H1 (cell line): ENCODE measurements around the gene LYAR. TPM values are rescaled to one million over a fixed set of nuclear protein-coding genes. Genes with fewer than 3 reads are reported as not detected.

Experiments used
- CTCF ChIA-PET: fragments of 300-600 bp; sonication (Branson Sonifier 250); formaldehyde crosslinking; loops from one replicate; lab custom pipeline; 2021; ENCODE audit not compliant: partially characterized antibody; lab: Charles Lee
- POLR2A ChIA-PET: fragments of 300-600 bp; sonication (Branson Sonifier 250); formaldehyde crosslinking; loops from one replicate; lab custom pipeline; 2021; ENCODE audit warnings: inconsistent platforms; ENCODE audit not compliant: partially characterized antibody; lab: Charles Lee
- DNase-seq, 2 experiments: peaks; one replicate each; pipeline versions ENCODE4 v3.0.0 to v3.0.0-alpha.2; 2010 to 2022; ENCODE audit warnings: low spot score in 2 of 2, low read depth in 1 of 2, mixed read lengths in 1 of 2
- FAIRE-seq: peaks from 2 replicates; lab custom pipeline; 2011; peaks lifted over from hg19 to GRCh38; lab: Jason Lieb, UNC
- H2AFZ ChIP-seq: 2 replicates; pipeline ENCODE4 v1.8.1; 2012; ENCODE audit warnings: low read length, inconsistent platforms
- H2AK5ac ChIP-seq: 2 replicates; pipeline ENCODE4 v1.6.1; 2013; ENCODE audit warnings: low read depth, low read length
- H2BK120ac ChIP-seq: replicated peaks from 2 replicates; pipeline ENCODE3; 2013; ENCODE audit warnings: low read depth, low read length, inconsistent platforms
- H2BK12ac ChIP-seq: 2 replicates; pipeline ENCODE4 v1.6.1; 2013; ENCODE audit warnings: low read depth, low read length
- H2BK15ac ChIP-seq: 2 replicates; pipeline ENCODE4 v1.6.1; 2013; ENCODE audit warnings: low read length
- H2BK20ac ChIP-seq: 2 replicates; pipeline ENCODE4 v1.6.1; 2013; ENCODE audit warnings: low read length
- H2BK5ac ChIP-seq: 2 replicates; pipeline ENCODE4 v1.6.1; 2013; ENCODE audit warnings: low read depth, low read length
- H3K14ac ChIP-seq: 2 replicates; pipeline ENCODE4 v1.6.1; 2013; ENCODE audit warnings: inconsistent platforms; ENCODE audit not compliant: insufficient read length
- H3K18ac ChIP-seq: 2 replicates; pipeline ENCODE4 v1.6.1; 2013; ENCODE audit warnings: low read length; ENCODE audit errors: extremely low read depth
- H3K23ac ChIP-seq: 2 replicates; pipeline ENCODE4 v1.6.1; 2013; ENCODE audit warnings: inconsistent platforms; ENCODE audit not compliant: insufficient read length
- H3K23me2 ChIP-seq: 2 replicates; pipeline ENCODE4 v1.6.1; 2013; ENCODE audit warnings: low read depth, low read length
- H3K27ac ChIP-seq: 2 replicates; pipeline ENCODE4 v1.6.1; 2011; ENCODE audit warnings: low read depth, low read length, inconsistent platforms
- H3K27me3 ChIP-seq, 4 experiments: replicated peaks in 1 of 4; 1 replicate in 1 of 4; 2 replicates in 3 of 4; pipeline versions ENCODE4 v1.6.1 to v1.8.1; 2011 to 2013; ENCODE audit warnings: low read length in 3 of 4, mild to moderate bottlenecking in 3 of 4, inconsistent platforms in 2 of 4, mixed read lengths in 2 of 4, moderate library complexity in 1 of 4; ENCODE audit not compliant: control insufficient read depth in 3 of 4, insufficient read depth in 3 of 4; ENCODE audit errors: extremely low read depth in 1 of 4
- H3K36me3 ChIP-seq, 4 experiments: 2 replicates each; pipeline versions ENCODE4 v1.6.1 to v1.8.1; 2011 to 2013; ENCODE audit warnings: mild to moderate bottlenecking in 4 of 4, low read length in 3 of 4, moderate library complexity in 2 of 4, control low read depth in 1 of 4, inconsistent platforms in 1 of 4; ENCODE audit not compliant: insufficient read depth in 4 of 4, control insufficient read depth in 2 of 4
- H3K4ac ChIP-seq: replicated peaks from 2 replicates; pipeline ENCODE3; 2013; ENCODE audit warnings: low read length, low read depth, mixed read lengths, inconsistent platforms; ENCODE audit not compliant: insufficient read length
- H3K4me1 ChIP-seq, 4 experiments: replicated peaks in 1 of 4; 1 replicate in 1 of 4; 2 replicates in 3 of 4; pipeline versions ENCODE4 v1.6.1 to v1.8.1; 2011 to 2013; ENCODE audit warnings: low read length in 3 of 4, inconsistent platforms in 2 of 4, mixed read lengths in 1 of 4; ENCODE audit not compliant: insufficient read depth in 4 of 4, control insufficient read depth in 3 of 4
- H3K4me2 ChIP-seq, 2 experiments: 2 replicates each; pipeline versions ENCODE4 v1.6.1 to v1.8.1; 2011 to 2013; ENCODE audit warnings: low read depth in 2 of 2, low read length in 2 of 2, control low read depth in 1 of 2, inconsistent platforms in 1 of 2, mild to moderate bottlenecking in 1 of 2; ENCODE audit not compliant: insufficient read depth in 1 of 2
- H3K4me3 ChIP-seq, 4 experiments: fragments of 200-600, 300-600 bp in 1 of 4; sonication (generic), shearing (Covaris generic), sonication (Bioruptor Twin) in 1 of 4; 2 replicates each; pipeline versions ENCODE4 v1.5.1 to v1.8.1; 2011 to 2016; ENCODE audit warnings: low read length in 4 of 4, low read depth in 3 of 4, control low read depth in 2 of 4, inconsistent platforms in 2 of 4, mild to moderate bottlenecking in 2 of 4, mixed read lengths in 1 of 4, moderate library complexity in 1 of 4; ENCODE audit not compliant: insufficient read depth in 2 of 4; ENCODE audit errors: extremely low read depth in 1 of 4
- H3K56ac ChIP-seq: replicated peaks from 2 replicates; pipeline ENCODE3; 2013; ENCODE audit warnings: low read depth, mild to moderate bottlenecking, mixed read lengths, low read length, inconsistent platforms; ENCODE audit not compliant: insufficient read length
- H3K79me1 ChIP-seq: 2 replicates; pipeline ENCODE4 v1.6.1; 2013; ENCODE audit warnings: low read depth, low read length, control low read depth
- H3K79me2 ChIP-seq, 2 experiments: 2 replicates each; pipeline versions ENCODE4 v1.6.1 to v1.8.1; 2012 to 2013; ENCODE audit warnings: low read length in 2 of 2, mild to moderate bottlenecking in 2 of 2, inconsistent platforms in 1 of 2; ENCODE audit not compliant: insufficient read depth in 2 of 2, control insufficient read depth in 1 of 2
- H3K9ac ChIP-seq, 4 experiments: replicated peaks in 1 of 4; 1 replicate in 1 of 4; 2 replicates in 3 of 4; pipeline versions ENCODE4 v1.6.1 to v1.8.1; 2011 to 2013; ENCODE audit warnings: low read depth in 3 of 4, low read length in 3 of 4, control low read depth in 2 of 4, mild to moderate bottlenecking in 2 of 4, moderate library complexity in 2 of 4, inconsistent platforms in 1 of 4; ENCODE audit errors: extremely low read depth in 1 of 4
- H3K9me3 ChIP-seq, 2 experiments: 2 replicates each; pipeline versions ENCODE4 v1.6.1 to v1.8.1; 2012 to 2013; ENCODE audit warnings: mild to moderate bottlenecking in 2 of 2, moderate library complexity in 2 of 2, control low read depth in 1 of 2, inconsistent platforms in 1 of 2, low read depth in 1 of 2, low read length in 1 of 2, mixed read lengths in 1 of 2; ENCODE audit not compliant: insufficient read depth in 2 of 2
- H4K20me1 ChIP-seq, 2 experiments: replicated peaks in 1 of 2; 2 replicates each; pipeline versions ENCODE3 to v1.8.1; 2011 to 2013; ENCODE audit warnings: inconsistent platforms in 2 of 2, low read length in 2 of 2, mild to moderate bottlenecking in 1 of 2; ENCODE audit not compliant: insufficient read depth in 2 of 2, control insufficient read depth in 1 of 2
- H4K5ac ChIP-seq: 2 replicates; pipeline ENCODE4 v1.6.1; 2013; ENCODE audit warnings: low read length, low read depth, mixed read lengths, inconsistent platforms; ENCODE audit not compliant: insufficient read length
- H4K8ac ChIP-seq: 2 replicates; pipeline ENCODE4 v1.8.0; 2013; ENCODE audit warnings: mild to moderate bottlenecking, moderate library complexity, low read length, inconsistent platforms; ENCODE audit not compliant: insufficient read depth; ENCODE audit errors: extremely low read depth
- H4K91ac ChIP-seq: replicated peaks from 2 replicates; pipeline ENCODE3; 2013; ENCODE audit warnings: low read length, mixed read lengths, inconsistent platforms; ENCODE audit not compliant: insufficient read length
- ASH2L ChIP-seq: fragments of 200-600, 300-600 bp; sonication (generic); IDR thresholded peaks from one replicate; pipeline ENCODE4 v1.7.1; 2017; ENCODE audit warnings: low read length
- CBX8 ChIP-seq: fragments of 300-800, 300-1000 bp; sonication (generic); IDR thresholded peaks from 2 replicates; pipeline ENCODE4 v1.7.1; 2016; ENCODE audit warnings: low read depth, low read length, borderline replicate concordance
- CEBPB ChIP-seq: IDR thresholded peaks from 2 replicates; pipeline ENCODE4 v1.6.1; 2012; ENCODE audit warnings: low read depth, low read length
- HDAC6 ChIP-seq: IDR thresholded peaks from one replicate; pipeline ENCODE4 v1.7.1; 2012; ENCODE audit warnings: low read depth, mild to moderate bottlenecking, inconsistent platforms, low read length, moderate library complexity
- PHF8 ChIP-seq: fragments of 200-600 bp; sonication (generic); conservative IDR thresholded peaks from 2 replicates; pipeline ENCODE4 v1.7.1; 2012; ENCODE audit warnings: low read depth, mild to moderate bottlenecking, inconsistent platforms, low read length, moderate library complexity
- POLR2AphosphoS5 ChIP-seq: IDR thresholded peaks from 2 replicates; pipeline ENCODE4 v1.6.1; 2011; ENCODE audit warnings: low read depth, low read length
- RBBP5 ChIP-seq: IDR thresholded peaks from 2 replicates; pipeline ENCODE4 v1.7.1; 2012; ENCODE audit warnings: low read depth, mild to moderate bottlenecking, inconsistent platforms, low read length, moderate library complexity, borderline replicate concordance
- TEAD4 ChIP-seq: IDR thresholded peaks from 2 replicates; pipeline ENCODE4 v1.6.1; 2012; ENCODE audit warnings: low read depth, low read length, inconsistent platforms, mixed read lengths
- WGBS, 2 experiments: shearing (Covaris generic) in 1 of 2; methylation state at CpG; one replicate each; pipeline versions ENCODE4 v1.1.6 to v1.1.7; 2013 to 2015; ENCODE audit warnings: low lambda C conversion rate in 2 of 2, mixed read lengths in 2 of 2, inconsistent platforms in 1 of 2, low coverage in 1 of 2, missing lambda C conversion rate in 1 of 2; ENCODE audit not compliant: insufficient replicate concordance in 2 of 2, insufficient coverage in 1 of 2, insufficient read length in 1 of 2; ENCODE audit errors: extremely low coverage in 1 of 2, missing lambda C conversion rate in 1 of 2; 5-methylcytosine and 5-hydroxymethylcytosine counted together
- long read RNA-seq, 2 experiments: library from RNA in 1 of 2; library from capped mRNA in 1 of 2; stranded (forward); transcript quantifications; one replicate each; pipeline ENCODE4 v2.0.0, GENCODE V29; 2021; ENCODE audit warnings: inconsistent platforms in 1 of 2
- polyA minus RNA-seq, 3 experiments: library from RNA; depleted of rRNA, polyadenylated mRNA; stranded (reverse); fragments of >200 nt; gene quantifications; 1 replicate in 2 of 3; 2 replicates in 1 of 3; pipeline ENCODE4 v1.2.3, GENCODE V29; 2011
- polyA plus RNA-seq, 7 experiments: library from polyadenylated mRNA; depleted of rRNA in 3 of 7; stranded (reverse) in 5 of 7; unstranded in 2 of 7; fragments of >200 nt in 5 of 7; fragments of 200-250 nt in 2 of 7; gene quantifications; 1 replicate in 5 of 7; 2 replicates in 1 of 7; 4 replicates in 1 of 7; pipeline versions ENCODE4 v1.2.1 to v1.2.3, GENCODE V29; 2011 to 2013; ENCODE audit warnings: missing spikeins in 2 of 7, mixed read lengths in 2 of 7
- total RNA-seq: library from RNA; stranded (reverse); fragmentation: NEBNext Ultra II Directional; extraction: Animal tissue kit (Norgen Biotek cat#: 25700); gene quantifications from 2 replicates; pipeline ENCODE4 v1.2.1, GENCODE V29; 2021

Gene LYAR
- total RNA-seq (46.2 and 46.9 TPM in 2 replicates), polyA plus RNA-seq (2011; rRNA removed) (4.4 and 6.5 TPM in 2 replicates), polyA minus RNA-seq (2011; rRNA and poly(A)+ RNA removed) (2.1 and 3.6 TPM in 2 replicates)
- 17.4 TPM for polyA plus RNA-seq (2011; cell fraction: cytosol; rRNA removed)
- 2.7 TPM for polyA plus RNA-seq (2011; cell fraction: nucleus; rRNA removed)
- 32.4 to 57.2 TPM (median 37.2 TPM) in 4 replicates for polyA plus RNA-seq (2012, experiment 1 of 2)
- polyA plus RNA-seq (2012, experiment 2 of 2) = 9.6 TPM
- polyA plus RNA-seq (2013, experiment 1 of 2) = 83.5 TPM
- polyA plus RNA-seq (2013, experiment 2 of 2) = 85.9 TPM
- 4.0 TPM for polyA minus RNA-seq (2011; cell fraction: cytosol; rRNA and poly(A)+ RNA removed)
- 4.6 TPM for polyA minus RNA-seq (2011; cell fraction: nucleus; rRNA and poly(A)+ RNA removed)
- long read RNA-seq, experiment 1, partial matches to known transcripts = 26 of 32 reads
- long read RNA-seq, experiment 1, other reads (novel, unspliced or antisense) = 2 of 32 reads
- long read RNA-seq, experiment 2, transcript LYAR-201 (10 exons, 1,569 nt) = major isoform, 91 of 134 reads
- long read RNA-seq, experiment 2, partial matches to known transcripts = 33 of 134 reads
- long read RNA-seq, experiment 2, other reads (novel, unspliced or antisense) = 10 of 134 reads

GRCh38 chr4:4289941-4290850 is at the start of gene LYAR, which contains the start of gene ZBTB49:
LYAR (minus strand) TSS chr4:4290154; CDS start chr4:4283742, 6,412 bp downstream.
ZBTB49 (plus strand) TSS chr4:4290251; CDS start chr4:4299946, 9,695 bp downstream.
- CTCF ChIA-PET = interaction anchor here (0.9 kb wide), 1 partner anchor 14 kb away, joined by 3 read pairs; no protein-coding TSS in a partner anchor
- peak; percentile 79 for TF ChIP-seq POLR2AphosphoS5
- TF ChIP-seq CEBPB = no peak
- no peak for TF ChIP-seq TEAD4
- no peak for TF ChIP-seq HDAC6
- TF ChIP-seq ASH2L = peak; percentile 57
- TF ChIP-seq PHF8 = peak; percentile 75
- TF ChIP-seq RBBP5 = 0 out of 2 replicates have a peak, but pooled peaks have one; percentile 49
- TF ChIP-seq CBX8 = no peak

More at GRCh38 chr4:4289941-4290850, at the start of gene LYAR, which contains the start of gene ZBTB49:
- peak within 1 kb of the TSS; percentile 80 to 92 (median 88) for H3K4me3 ChIP-seq
- no peak within 1 kb of the TSS for H4K5ac ChIP-seq
- POLR2A ChIA-PET = interaction anchor here (1.4 kb wide), 1 partner anchor 17 kb away, joined by 3 read pairs; no protein-coding TSS in a partner anchor
- H2BK20ac ChIP-seq = no peak within 1 kb of the TSS
- peak; percentile 74 to 99 for DNase-seq
- no peak within 1 kb of the TSS for H4K91ac ChIP-seq
- H3K23ac ChIP-seq = no peak within 1 kb of the TSS
- 0 out of 2 replicates have a peak within 1 kb of the TSS, but pooled peaks have one; percentile 51 for H3K18ac ChIP-seq
- peaks cover 18 to 72% of the 10 kb centered on the region in 2 experiments for H3K79me2 ChIP-seq
- H3K9me3 ChIP-seq = no peaks in the 10 kb centered on the region
- no peak within 1 kb of the TSS for H3K4ac ChIP-seq
- peaks cover 16% of the 10 kb centered on the region for H3K23me2 ChIP-seq
- peaks cover 0 to 15% (median 4%) of the 10 kb centered on the region in 4 experiments; a peak in 4 of 7 replicates for H3K4me1 ChIP-seq
- no peak within 1 kb of the TSS for H2BK15ac ChIP-seq
- no peaks in the 10 kb centered on the region for H3K27me3 ChIP-seq
- no peak within 1 kb of the TSS for H3K27ac ChIP-seq
- H2AK5ac ChIP-seq = no peak within 1 kb of the TSS; the same call in 1 of the 2 replicates
- no peak for FAIRE-seq
- peak within 1 kb of the TSS; percentile 54; the same call in 1 of the 2 replicates for H2AFZ ChIP-seq
- no peak within 1 kb of the TSS for H3K56ac ChIP-seq
- peak within 1 kb of the TSS; percentile 65 to 86 (median 70) for H3K9ac ChIP-seq
- H4K20me1 ChIP-seq = peaks cover 0 to 25% of the 10 kb centered on the region in 2 experiments
- peaks cover 2 to 14% (median 9%) of the 10 kb centered on the region in 4 experiments; a peak in 6 of 8 replicates for H3K36me3 ChIP-seq
- no peak within 1 kb of the TSS for H2BK12ac ChIP-seq
- 0 out of 2 replicates have a peak within 1 kb of the TSS, but pooled peaks have one; percentile 50 for H2BK5ac ChIP-seq
- H4K8ac ChIP-seq = peak within 1 kb of the TSS; percentile 53; the same call in 1 of the 2 replicates
- H3K79me1 ChIP-seq = peaks cover 15% of the 10 kb centered on the region
- H3K4me2 ChIP-seq = peak within 1 kb of the TSS; percentile 90 to 95
- WGBS, 2 experiments = 1% methylated on average over 77 of the region's 77 CpGs; no CpG with 5 or more reads in 1 of the 2 experiments
- H3K14ac ChIP-seq = no peak within 1 kb of the TSS
- no peak within 1 kb of the TSS for H2BK120ac ChIP-seq
